HFF-Myc (cell line): ENCODE measurements around the gene FOSL1.

Source experiments
- DNase-seq: peaks from one replicate; pipeline ENCODE4 v3.0.0-alpha.2; 2011; ENCODE audit warnings: low read depth; ENCODE audit errors: extremely low read depth
- H3K4me3 ChIP-seq: replicated peaks from 2 replicates; pipeline ENCODE4 v1.5.1; 2011; ENCODE audit warnings: low read depth, mild to moderate bottlenecking, control low read depth, low read length
- CTCF ChIP-seq: IDR thresholded peaks from 2 replicates; pipeline ENCODE4 v1.5.1; 2012; ENCODE audit warnings: mild to moderate bottlenecking, low read depth, low read length, control low read depth; ENCODE audit errors: missing control alignments

Gene FOSL1

GRCh38 chr11:65906602-65907001, 6.4 kb upstream of the FOSL1 start:
- no peak overlapping the region for H3K4me3 ChIP-seq
- no peak for DNase-seq

GRCh38 chr11:65903715-65904114, 3.5 kb upstream of the FOSL1 start:
- no peak overlapping the region for H3K4me3 ChIP-seq
- DNase-seq, result no peak
- TF ChIP-seq CTCF, result no peak

More at GRCh38 chr11:65906602-65907001, 6.4 kb upstream of the FOSL1 start:
- TF ChIP-seq CTCF, result no peak

- DNase-seq, result no peak
- no peak overlapping the region for H3K4me3 ChIP-seq
- no peak for TF ChIP-seq CTCF
Measured at GRCh38 chr11:65903068-65903481, 2.9 kb upstream of the FOSL1 start.

- TF ChIP-seq CTCF, result no peak
- H3K4me3 ChIP-seq, result peak overlapping the region; percentile 71
Measured at GRCh38 chr11:65900899-65901180, 652 bp upstream of the FOSL1 start.

GRCh38 chr11:65899356-65900124, 648 bp downstream of the FOSL1 start:
- peak overlapping the region; percentile 71 for H3K4me3 ChIP-seq
- TF ChIP-seq CTCF, result no peak
- DNase-seq, result no peak

More at GRCh38 chr11:65900899-65901180, 652 bp upstream of the FOSL1 start:
- no peak for DNase-seq

GRCh38 chr11:65898656-65899355, 1.4 kb downstream of the FOSL1 start:
- TF ChIP-seq CTCF, result no peak
- no peak for DNase-seq
- H3K4me3 ChIP-seq, result peak overlapping the region; percentile 71

- DNase-seq, result no peak
- peak overlapping the region; percentile 71 for H3K4me3 ChIP-seq
- no peak for TF ChIP-seq CTCF
Measured at GRCh38 chr11:65897020-65897471, 3.1 kb downstream of the FOSL1 start.
